ENCODE measurements around the gene CSNK1A1L. TPM values are rescaled to one million over a fixed set of nuclear protein-coding genes. Genes with fewer than 3 reads are reported as not detected.
A peak's percentile ranks its signal among the peaks of the same experiment; 100 is the strongest.

CSNK1A1L gene
- total and polyA plus RNA-seq, 2 of the 8 experiments (the other 6 are each of a cell fraction or from before 2014, with no cell fraction given): not detected

GRCh38 chr13:37148501-37148900, 43.0 kb upstream of the CSNK1A1L start:
- no peaks in the 10 kb centered on the region for H3K23me2 ChIP-seq (ENCODE audit: low read depth, low read length)
- H3K4me3 ChIP-seq (ENCODE audit: extremely low read depth in 1 of 4, insufficient read depth in 2 of 4, low read depth in 3 of 4, low read length in 4 of 4): no peak overlapping the region
- H3K9ac ChIP-seq (replicated peaks in 1 of 4; ENCODE audit: extremely low read depth in 1 of 4, low read depth in 3 of 4, low read length in 3 of 4): no peak overlapping the region
- ChIA-PET POLR2A (ENCODE audit: partially characterized antibody) (no interaction called here), CTCF (ENCODE audit: partially characterized antibody) (no interaction called here)
- H2BK15ac ChIP-seq (ENCODE audit: low read length): no peak overlapping the region
- H3K36me3 ChIP-seq (ENCODE audit: control insufficient read depth in 2 of 4, insufficient read depth in 4 of 4, low read length in 3 of 4): no peaks in the 10 kb centered on the region
- H3K18ac ChIP-seq (ENCODE audit: extremely low read depth, low read length): no peak overlapping the region
- H4K91ac ChIP-seq (replicated peaks; ENCODE audit: insufficient read length, low read length): no peak overlapping the region
- H3K23ac ChIP-seq (ENCODE audit: insufficient read length): no peak overlapping the region
- no peak for DNase-seq (ENCODE audit: low read depth in 1 of 2, low spot score in 2 of 2)
- no peak overlapping the region for H4K5ac ChIP-seq (ENCODE audit: insufficient read length, low read depth, low read length)
- no peak overlapping the region for H2BK20ac ChIP-seq (ENCODE audit: low read length)
- H2BK5ac ChIP-seq (ENCODE audit: low read depth, low read length): no peak overlapping the region
- H3K4ac ChIP-seq (replicated peaks; ENCODE audit: insufficient read length, low read depth, low read length): no peak overlapping the region
- H3K27ac ChIP-seq (ENCODE audit: low read depth, low read length): no peak overlapping the region
- H4K20me1 ChIP-seq (replicated peaks in 1 of 2; ENCODE audit: control insufficient read depth in 1 of 2, insufficient read depth in 2 of 2, low read length in 2 of 2): no peaks in the 10 kb centered on the region
- H4K8ac ChIP-seq (ENCODE audit: extremely low read depth, insufficient read depth, low read length): no peak overlapping the region
- TF ChIP-seq USF2 (IDR thresholded peaks at IDR 0.05; ENCODE audit: low read length) (no peak), POLR2A (IDR thresholded peaks at IDR 0.05; ENCODE audit: control extremely low read depth in 1 of 2, low read depth in 2 of 2, low read length in 2 of 2) (no peak), GABPA (IDR thresholded peaks at IDR 0.05; ENCODE audit: borderline replicate concordance, insufficient read depth, low read length) (no peak), BACH1 (IDR thresholded peaks at IDR 0.05; ENCODE audit: low read length) (no peak), SIN3A (conservative IDR thresholded peaks at IDR 0.05 in 1 of 2, IDR thresholded peaks at IDR 0.05 in 1 of 2; ENCODE audit: low read depth in 1 of 2, low read length in 2 of 2) (no peak), TAF7 (optimal IDR thresholded peaks at IDR 0.05; ENCODE audit: borderline replicate concordance, low read depth, low read length) (no peak), ATF3 (IDR thresholded peaks at IDR 0.05; ENCODE audit: insufficient read depth, low read depth, low read length) (no peak), POLR2AphosphoS5 (IDR thresholded peaks at IDR 0.05; ENCODE audit: low read depth, low read length) (no peak), FOSL1 (IDR thresholded peaks at IDR 0.05; ENCODE audit: insufficient read depth, low read depth, low read length) (no peak), TBP (IDR thresholded peaks at IDR 0.05; ENCODE audit: low read depth, low read length) (no peak), ASH2L (IDR thresholded peaks at IDR 0.05; ENCODE audit: low read length) (no peak), CHD1 (IDR thresholded peaks at IDR 0.05; ENCODE audit: low read depth, low read length) (no peak), SP1 (IDR thresholded peaks at IDR 0.05; ENCODE audit: low read depth, low read length) (no peak)
- no peak overlapping the region for H3K14ac ChIP-seq (ENCODE audit: insufficient read length)
- no peaks in the 10 kb centered on the region for H3K27me3 ChIP-seq (replicated peaks in 1 of 4; ENCODE audit: control insufficient read depth in 3 of 4, extremely low read depth in 1 of 4, insufficient read depth in 3 of 4, low read length in 3 of 4)
- no peak overlapping the region for H3K56ac ChIP-seq (replicated peaks; ENCODE audit: insufficient read length, low read depth, low read length)
- H3K4me2 ChIP-seq (ENCODE audit: insufficient read depth in 1 of 2, low read depth in 2 of 2, low read length in 2 of 2): no peak overlapping the region
- H3K4me1 ChIP-seq (replicated peaks in 1 of 4; ENCODE audit: control insufficient read depth in 3 of 4, insufficient read depth in 4 of 4, low read length in 3 of 4): no peaks in the 10 kb centered on the region
- WGBS, 2 experiments (ENCODE audit: extremely low coverage in 1 of 2, insufficient coverage in 1 of 2, insufficient read length in 1 of 2, insufficient replicate concordance in 2 of 2, low coverage in 1 of 2, low lambda C conversion rate in 2 of 2, missing lambda C conversion rate in 1 of 2): 98% methylated on average over 2 of the region's 2 CpGs; no CpG with 5 or more reads in 1 of the 2 experiments
- peak overlapping the region; percentile 33 for H2BK120ac ChIP-seq (replicated peaks; ENCODE audit: low read depth, low read length)
- H3K79me1 ChIP-seq (ENCODE audit: low read depth, low read length): no peaks in the 10 kb centered on the region
- no peaks in the 10 kb centered on the region for H3K79me2 ChIP-seq (ENCODE audit: control insufficient read depth in 1 of 2, insufficient read depth in 2 of 2, low read length in 2 of 2)
- no peak overlapping the region for H2AK5ac ChIP-seq (ENCODE audit: low read depth, low read length)
- H2BK12ac ChIP-seq (ENCODE audit: low read depth, low read length): no peak overlapping the region
- no peak for FAIRE-seq
- H3K9me3 ChIP-seq (ENCODE audit: insufficient read depth in 2 of 2, low read depth in 1 of 2, low read length in 1 of 2): no peaks in the 10 kb centered on the region
- H2AFZ ChIP-seq (ENCODE audit: low read length): no peak overlapping the region

Measured in H1 (cell line).